H9 (cell line): Measurements from ENCODE around the gene UNC5C. TPM values are rescaled to one million over a fixed set of nuclear protein-coding genes. Genes with fewer than 3 reads are reported as not detected.

Experiments
- DNase-seq: peaks from one replicate; pipeline ENCODE4 v3.0.0-alpha.2; 2017
- H2AFZ ChIP-seq: one replicate; pipeline ENCODE4 v1.6.1; 2013; ENCODE audit warnings: mild to moderate bottlenecking, low read length, control low read depth, moderate library complexity
- H2AK5ac ChIP-seq: 2 replicates; pipeline ENCODE4 v1.6.1; 2013; ENCODE audit warnings: low read length, control low read depth, mixed read lengths; ENCODE audit not compliant: insufficient read length
- H2BK120ac ChIP-seq: one replicate; pipeline ENCODE4 v1.6.1; 2013; ENCODE audit warnings: low read depth, mild to moderate bottlenecking, low read length, control low read depth, inconsistent platforms; ENCODE audit not compliant: poor library complexity, severe bottlenecking
- H2BK12ac ChIP-seq: 2 replicates; pipeline ENCODE4 v1.6.1; 2013; ENCODE audit warnings: low read length, control low read depth, mixed read lengths, low read depth; ENCODE audit not compliant: insufficient read length
- H2BK15ac ChIP-seq: 2 replicates; pipeline ENCODE4 v1.6.1; 2013; ENCODE audit warnings: low read depth, low read length, control low read depth
- H2BK20ac ChIP-seq: one replicate; pipeline ENCODE4 v1.6.1; 2013; ENCODE audit warnings: low read depth, mild to moderate bottlenecking, low read length, control low read depth, inconsistent platforms; ENCODE audit not compliant: poor library complexity, severe bottlenecking
- H2BK5ac ChIP-seq: 2 replicates; pipeline ENCODE4 v1.6.1; 2013; ENCODE audit warnings: low read length, control low read depth, mixed read lengths; ENCODE audit not compliant: insufficient read length
- H3K14ac ChIP-seq: 2 replicates; pipeline ENCODE4 v1.6.1; 2013; ENCODE audit warnings: low read length, control low read depth; ENCODE audit not compliant: insufficient read depth
- H3K18ac ChIP-seq: 2 replicates; pipeline ENCODE4 v1.6.1; 2013; ENCODE audit warnings: low read depth, mild to moderate bottlenecking, mixed read lengths, low read length, control low read depth; ENCODE audit not compliant: insufficient read length
- H3K23ac ChIP-seq: 2 replicates; pipeline ENCODE4 v1.6.1; 2013; ENCODE audit warnings: low read length, control low read depth, mixed read lengths, low read depth; ENCODE audit not compliant: insufficient read length
- H3K23me2 ChIP-seq: 2 replicates; pipeline ENCODE4 v1.6.1; 2013; ENCODE audit warnings: low read depth, mild to moderate bottlenecking, mixed read lengths, low read length, control low read depth; ENCODE audit not compliant: insufficient read length, poor library complexity, severe bottlenecking
- H3K27ac ChIP-seq: 2 replicates; pipeline ENCODE4 v1.5.1; 2013; ENCODE audit warnings: low read length, control low read depth, mixed read lengths, low read depth; ENCODE audit not compliant: insufficient read length
- H3K27me3 ChIP-seq: 2 replicates; pipeline ENCODE4 v1.6.1; 2013; ENCODE audit warnings: low read length, control low read depth, inconsistent platforms; ENCODE audit not compliant: insufficient read depth
- H3K4ac ChIP-seq: 2 replicates; pipeline ENCODE4 v1.6.1; 2013; ENCODE audit warnings: low read depth, mild to moderate bottlenecking, control low read depth, inconsistent platforms, low read length, moderate library complexity
- H3K4me1 ChIP-seq: 2 replicates; pipeline ENCODE4 v1.6.1; 2013; ENCODE audit warnings: low read length, control low read depth, inconsistent platforms; ENCODE audit not compliant: insufficient read depth
- H3K4me2 ChIP-seq: 2 replicates; pipeline ENCODE4 v1.6.1; 2013; ENCODE audit warnings: low read length, control low read depth, mixed read lengths; ENCODE audit not compliant: insufficient read length, insufficient read depth
- H3K56ac ChIP-seq: 2 replicates; pipeline ENCODE4 v1.6.1; 2013; ENCODE audit warnings: low read depth, mild to moderate bottlenecking, mixed read lengths, low read length, control low read depth; ENCODE audit not compliant: insufficient read length
- H3K79me1 ChIP-seq: 2 replicates; pipeline ENCODE4 v1.6.1; 2013; ENCODE audit warnings: low read depth, mild to moderate bottlenecking, moderate library complexity, low read length, control low read depth, inconsistent platforms; ENCODE audit not compliant: insufficient read depth, poor library complexity, severe bottlenecking
- H3K79me2 ChIP-seq: 2 replicates; pipeline ENCODE4 v1.6.1; 2013; ENCODE audit warnings: low read length, control low read depth, inconsistent platforms; ENCODE audit not compliant: insufficient read depth
- H3K9ac ChIP-seq: 2 replicates; pipeline ENCODE4 v1.6.1; 2013; ENCODE audit warnings: low read length, control low read depth, mixed read lengths; ENCODE audit not compliant: insufficient read length; ENCODE audit errors: extremely low read depth
- H3K9me3 ChIP-seq: one replicate; pipeline ENCODE4 v1.6.1; 2013; ENCODE audit warnings: low read depth, low read length, inconsistent platforms; ENCODE audit not compliant: control insufficient read depth
- H3T11ph ChIP-seq: one replicate; pipeline ENCODE4 v1.6.1; 2013; ENCODE audit warnings: mild to moderate bottlenecking, low read length, control low read depth, inconsistent platforms
- H4K20me1 ChIP-seq: one replicate; pipeline ENCODE4 v1.6.1; 2013; ENCODE audit not compliant: control insufficient read depth, insufficient read length, insufficient read depth
- H4K5ac ChIP-seq: 2 replicates; pipeline ENCODE4 v1.6.1; 2013; ENCODE audit warnings: low read depth, mild to moderate bottlenecking, mixed read lengths, low read length, control low read depth; ENCODE audit not compliant: insufficient read length
- H4K8ac ChIP-seq: replicated peaks from 2 replicates; pipeline ENCODE4 v1.6.1; 2013; ENCODE audit warnings: low read length, control low read depth, mixed read lengths, low read depth; ENCODE audit not compliant: insufficient read length
- H4K91ac ChIP-seq: 2 replicates; pipeline ENCODE4 v1.6.1; 2013; ENCODE audit warnings: low read depth, mild to moderate bottlenecking, moderate library complexity, mixed read lengths, low read length, control low read depth; ENCODE audit not compliant: insufficient read length
- H3K27ac Mint-ChIP-seq, 3 experiments: 2 replicates in 2 of 3; 3 replicates in 1 of 3; pipeline ENCODE4 v1.8.0; 2020 to 2021; ENCODE audit warnings: mixed read lengths in 3 of 3, mild to moderate bottlenecking in 1 of 3, moderate library complexity in 1 of 3
- H3K27me3 Mint-ChIP-seq: 2 replicates; pipeline ENCODE4 v1.8.0; 2021; ENCODE audit warnings: low read depth, mild to moderate bottlenecking, moderate library complexity, mixed read lengths
- H3K36me3 Mint-ChIP-seq, 3 experiments: 2 replicates in 2 of 3; 3 replicates in 1 of 3; pipeline ENCODE4 v1.8.0; 2020 to 2021; ENCODE audit warnings: low read depth in 3 of 3, mixed read lengths in 3 of 3; ENCODE audit not compliant: insufficient read depth in 1 of 3
- H3K4me1 Mint-ChIP-seq, 2 experiments: 2 replicates each; pipeline ENCODE4 v1.8.0; 2020; ENCODE audit warnings: mixed read lengths in 2 of 2
- H3K4me3 Mint-ChIP-seq, 2 experiments: 2 replicates in 1 of 2; 3 replicates in 1 of 2; pipeline ENCODE4 v1.8.0; 2020 to 2021; ENCODE audit warnings: mild to moderate bottlenecking in 2 of 2, mixed read lengths in 2 of 2, moderate library complexity in 1 of 2
- H3K9me3 Mint-ChIP-seq, 2 experiments: 2 replicates in 1 of 2; 3 replicates in 1 of 2; pipeline ENCODE4 v1.8.0; 2020; ENCODE audit warnings: mild to moderate bottlenecking in 2 of 2, mixed read lengths in 2 of 2, moderate library complexity in 1 of 2
- total RNA-seq: library from RNA; stranded (reverse); gene quantifications from 2 replicates; pipeline ENCODE4 v1.2.1, GENCODE V29; 2021
- TF ChIP-seq, protein P1 (sequence below): fragments of 200-600 bp; sonication (generic); conservative IDR thresholded peaks from 3 replicates; pipeline ENCODE4 v1.8.0; 2021; ENCODE audit warnings: antibody characterized with exemption, mild to moderate bottlenecking

The UNC5C gene
- total RNA-seq, 1 experiment from 2014 or later, result not detected

DNA sequence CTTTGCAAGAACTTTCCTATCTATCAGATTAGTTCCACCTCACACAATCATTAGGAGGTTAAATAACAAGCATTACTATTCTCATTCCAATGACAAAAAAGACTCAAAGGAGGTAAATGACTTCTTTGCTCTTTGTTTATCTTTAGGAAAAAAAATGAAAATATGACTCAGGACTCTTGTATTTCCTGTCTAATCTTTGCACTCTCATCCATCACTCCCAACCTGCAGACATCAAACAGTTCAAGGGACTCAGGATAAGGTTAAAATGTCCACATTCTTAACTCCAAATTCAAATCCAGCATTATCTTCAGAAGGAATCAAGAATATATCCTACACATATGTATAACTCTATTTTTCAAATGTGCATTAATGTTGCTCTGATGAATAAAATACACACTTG lies 139.6 kb downstream of the UNC5C start:
- Histone ChIP-seq H3K9me3 (no peaks in the 10 kb centered on the region), H4K91ac (no peak overlapping the region), H3K4me2 (no peak overlapping the region), H3K4me1 (no peaks in the 10 kb centered on the region), H2BK15ac (no peak overlapping the region), H2BK5ac (no peak overlapping the region), H2AK5ac (no peak overlapping the region), H2AFZ (no peak overlapping the region), H3K4ac (no peak overlapping the region), H2BK120ac (no peak overlapping the region), H3K56ac (no peak overlapping the region), H3T11ph (no peak overlapping the region), H4K8ac (no peak overlapping the region), H3K79me1 (no peaks in the 10 kb centered on the region), H4K5ac (no peak overlapping the region), H3K9ac (no peak overlapping the region), H3K27ac (no peak overlapping the region), H4K20me1 (no peaks in the 10 kb centered on the region), H3K23me2 (no peaks in the 10 kb centered on the region), H2BK12ac (no peak overlapping the region), H2BK20ac (no peak overlapping the region), H3K79me2 (no peaks in the 10 kb centered on the region), H3K23ac (no peak overlapping the region), H3K14ac (no peak overlapping the region), H3K18ac (no peak overlapping the region), H3K27me3 (no peaks in the 10 kb centered on the region)
- Mint-ChIP-seq H3K27ac (no peak overlapping the region), H3K27me3 (peaks cover 10% of the 10 kb centered on the region), H3K4me3 (no peak overlapping the region), H3K9me3 (no peaks in the 10 kb centered on the region), H3K4me1 (peaks cover 4% of the 10 kb centered on the region in 2 experiments; a peak in 3 of 4 replicates), H3K36me3 (no peaks in the 10 kb centered on the region)
- DNase-seq, result no peak
- TF ChIP-seq, protein P1, sequence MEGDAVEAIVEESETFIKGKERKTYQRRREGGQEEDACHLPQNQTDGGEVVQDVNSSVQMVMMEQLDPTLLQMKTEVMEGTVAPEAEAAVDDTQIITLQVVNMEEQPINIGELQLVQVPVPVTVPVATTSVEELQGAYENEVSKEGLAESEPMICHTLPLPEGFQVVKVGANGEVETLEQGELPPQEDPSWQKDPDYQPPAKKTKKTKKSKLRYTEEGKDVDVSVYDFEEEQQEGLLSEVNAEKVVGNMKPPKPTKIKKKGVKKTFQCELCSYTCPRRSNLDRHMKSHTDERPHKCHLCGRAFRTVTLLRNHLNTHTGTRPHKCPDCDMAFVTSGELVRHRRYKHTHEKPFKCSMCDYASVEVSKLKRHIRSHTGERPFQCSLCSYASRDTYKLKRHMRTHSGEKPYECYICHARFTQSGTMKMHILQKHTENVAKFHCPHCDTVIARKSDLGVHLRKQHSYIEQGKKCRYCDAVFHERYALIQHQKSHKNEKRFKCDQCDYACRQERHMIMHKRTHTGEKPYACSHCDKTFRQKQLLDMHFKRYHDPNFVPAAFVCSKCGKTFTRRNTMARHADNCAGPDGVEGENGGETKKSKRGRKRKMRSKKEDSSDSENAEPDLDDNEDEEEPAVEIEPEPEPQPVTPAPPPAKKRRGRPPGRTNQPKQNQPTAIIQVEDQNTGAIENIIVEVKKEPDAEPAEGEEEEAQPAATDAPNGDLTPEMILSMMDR, result no peak
